Duodenal mucosa (tissue), 2 donors: Measurements from ENCODE around the gene KCNMA1.

ENCODE experiments used
- H3K27ac ChIP-seq: one replicate; pipeline ENCODE4 v1.7.0; 2013; ENCODE audit warnings: low read depth, low read length
- H3K27me3 ChIP-seq, 2 donors: one replicate each; pipeline ENCODE4 v1.7.0; 2013; ENCODE audit warnings: low read length in 2 of 2, control low read depth in 1 of 2; ENCODE audit not compliant: insufficient read depth in 2 of 2, control insufficient read depth in 1 of 2
- H3K36me3 ChIP-seq, 2 donors: one replicate each; pipeline ENCODE4 v1.7.0; 2013; ENCODE audit warnings: low read length in 2 of 2, control low read depth in 1 of 2; ENCODE audit not compliant: insufficient read depth in 2 of 2, control insufficient read depth in 1 of 2
- H3K4me1 ChIP-seq, 2 donors: one replicate each; pipeline ENCODE4 v1.7.0; 2013; ENCODE audit warnings: low read length in 2 of 2, control low read depth in 1 of 2; ENCODE audit not compliant: insufficient read depth in 2 of 2, control insufficient read depth in 1 of 2
- H3K4me3 ChIP-seq, 2 donors: one replicate each; pipeline ENCODE4 v1.7.0; 2013; ENCODE audit warnings: low read length in 2 of 2, low read depth in 1 of 2
- H3K9ac ChIP-seq, 2 donors: one replicate each; pipeline ENCODE4 v1.7.0; 2013; ENCODE audit warnings: low read length in 2 of 2, low read depth in 1 of 2
- H3K9me3 ChIP-seq, 2 donors: one replicate each; pipeline ENCODE4 v1.7.0; 2013; ENCODE audit warnings: low read length in 2 of 2, control low read depth in 1 of 2; ENCODE audit not compliant: control insufficient read depth in 1 of 2

KCNMA1 gene

GRCh38 chr10:77359287-77359691 lies 278.3 kb downstream of the KCNMA1 start:
- Histone ChIP-seq H3K4me1 (no peaks in the 10 kb centered on the region), H3K4me3 (no peak overlapping the region), H3K36me3 (no peaks in the 10 kb centered on the region), H3K9ac (no peak overlapping the region), H3K27me3 (no peaks in the 10 kb centered on the region), H3K9me3 (no peaks in the 10 kb centered on the region), H3K27ac (no peak overlapping the region)

- H3K9ac ChIP-seq: no peak overlapping the region
- H3K27ac ChIP-seq: no peak overlapping the region
- H3K9me3 ChIP-seq: no peaks in the 10 kb centered on the region
- H3K4me1 ChIP-seq: no peaks in the 10 kb centered on the region
- H3K36me3 ChIP-seq: no peaks in the 10 kb centered on the region
- no peaks in the 10 kb centered on the region for H3K27me3 ChIP-seq
- H3K4me3 ChIP-seq: no peak overlapping the region
These were observed 279.0 kb downstream of the KCNMA1 start for GRCh38 chr10:77358656-77359055.

GRCh38 chr10:77357611-77358310 lies 279.8 kb downstream of the KCNMA1 start:
- Histone ChIP-seq H3K4me3 (no peak overlapping the region), H3K27me3 (no peaks in the 10 kb centered on the region), H3K9me3 (no peaks in the 10 kb centered on the region), H3K36me3 (no peaks in the 10 kb centered on the region), H3K4me1 (no peaks in the 10 kb centered on the region), H3K27ac (no peak overlapping the region), H3K9ac (no peak overlapping the region)

GRCh38 chr10:77357185-77357584 lies 280.4 kb downstream of the KCNMA1 start:
- Histone ChIP-seq H3K36me3 (no peaks in the 10 kb centered on the region), H3K9ac (no peak overlapping the region), H3K9me3 (no peaks in the 10 kb centered on the region), H3K4me1 (no peaks in the 10 kb centered on the region), H3K27me3 (no peaks in the 10 kb centered on the region), H3K4me3 (no peak overlapping the region), H3K27ac (no peak overlapping the region)

- H3K27ac ChIP-seq: no peak overlapping the region
These were observed 281.8 kb downstream of the KCNMA1 start for GRCh38 chr10:77355844-77356243.

GRCh38 chr10:77351386-77351785 lies 286.2 kb downstream of the KCNMA1 start:
- no peaks in the 10 kb centered on the region for H3K9me3 ChIP-seq
- no peak overlapping the region for H3K9ac ChIP-seq
- no peaks in the 10 kb centered on the region for H3K27me3 ChIP-seq
- no peak overlapping the region for H3K27ac ChIP-seq
- no peaks in the 10 kb centered on the region for H3K4me1 ChIP-seq
- H3K36me3 ChIP-seq: no peaks in the 10 kb centered on the region
- H3K4me3 ChIP-seq: no peak overlapping the region

More at GRCh38 chr10:77355844-77356243, 281.8 kb downstream of the KCNMA1 start:
- Histone ChIP-seq H3K4me1 (no peaks in the 10 kb centered on the region), H3K36me3 (no peaks in the 10 kb centered on the region), H3K4me3 (no peak overlapping the region), H3K9me3 (no peaks in the 10 kb centered on the region), H3K27me3 (no peaks in the 10 kb centered on the region), H3K9ac (no peak overlapping the region)

GRCh38 chr10:77350711-77351119 lies 286.9 kb downstream of the KCNMA1 start:
- Histone ChIP-seq H3K9me3 (no peaks in the 10 kb centered on the region), H3K4me3 (no peak overlapping the region), H3K36me3 (no peaks in the 10 kb centered on the region), H3K4me1 (no peaks in the 10 kb centered on the region), H3K27me3 (no peaks in the 10 kb centered on the region), H3K9ac (no peak overlapping the region), H3K27ac (no peak overlapping the region)

GRCh38 chr10:77350134-77350533 lies 287.5 kb downstream of the KCNMA1 start:
- H3K27ac ChIP-seq: no peak overlapping the region
- no peaks in the 10 kb centered on the region for H3K36me3 ChIP-seq
- H3K4me3 ChIP-seq: no peak overlapping the region
- H3K4me1 ChIP-seq: no peaks in the 10 kb centered on the region
- H3K27me3 ChIP-seq: no peaks in the 10 kb centered on the region
- H3K9me3 ChIP-seq: no peaks in the 10 kb centered on the region
- H3K9ac ChIP-seq: no peak overlapping the region

- Histone ChIP-seq H3K9ac (no peak overlapping the region), H3K27me3 (no peaks in the 10 kb centered on the region), H3K4me1 (no peaks in the 10 kb centered on the region), H3K27ac (no peak overlapping the region), H3K4me3 (no peak overlapping the region), H3K36me3 (no peaks in the 10 kb centered on the region), H3K9me3 (no peaks in the 10 kb centered on the region)
These were observed 288.4 kb downstream of the KCNMA1 start for GRCh38 chr10:77349226-77349625.

- Histone ChIP-seq H3K4me3 (no peak overlapping the region), H3K27ac (no peak overlapping the region), H3K9me3 (no peaks in the 10 kb centered on the region), H3K36me3 (no peaks in the 10 kb centered on the region), H3K9ac (no peak overlapping the region), H3K4me1 (no peaks in the 10 kb centered on the region), H3K27me3 (no peaks in the 10 kb centered on the region)
These were observed 288.9 kb downstream of the KCNMA1 start for GRCh38 chr10:77348751-77349150.
